Measurements from ENCODE around the gene NCK2.

GRCh38 chr2:105778080-105778607 lies 33.4 kb downstream of the NCK2 start:
- TF ChIP-seq EZH2 (IDR thresholded peaks at IDR 0.05; ENCODE audit: borderline replicate concordance, low read length) = no peak
- TF ChIP-seq CTCF (conservative IDR thresholded peaks at IDR 0.05 in 1 of 2, IDR thresholded peaks at IDR 0.05 in 1 of 2; ENCODE audit: extremely low read depth in 1 of 2, insufficient read depth in 1 of 2, low read depth in 1 of 2, low read length in 2 of 2) = no peak
